GM19463 (cell line): ENCODE data around the gene PIM3.

Experiments used
- ATAC-seq: cut with Tn5 transposase; IDR thresholded peaks from one replicate; pipeline ENCODE4 v1.9.1; 2021; ENCODE audit warnings: mild to moderate bottlenecking, moderate library complexity; ENCODE audit not compliant: unreplicated experiment

The PIM3 gene

DNA sequence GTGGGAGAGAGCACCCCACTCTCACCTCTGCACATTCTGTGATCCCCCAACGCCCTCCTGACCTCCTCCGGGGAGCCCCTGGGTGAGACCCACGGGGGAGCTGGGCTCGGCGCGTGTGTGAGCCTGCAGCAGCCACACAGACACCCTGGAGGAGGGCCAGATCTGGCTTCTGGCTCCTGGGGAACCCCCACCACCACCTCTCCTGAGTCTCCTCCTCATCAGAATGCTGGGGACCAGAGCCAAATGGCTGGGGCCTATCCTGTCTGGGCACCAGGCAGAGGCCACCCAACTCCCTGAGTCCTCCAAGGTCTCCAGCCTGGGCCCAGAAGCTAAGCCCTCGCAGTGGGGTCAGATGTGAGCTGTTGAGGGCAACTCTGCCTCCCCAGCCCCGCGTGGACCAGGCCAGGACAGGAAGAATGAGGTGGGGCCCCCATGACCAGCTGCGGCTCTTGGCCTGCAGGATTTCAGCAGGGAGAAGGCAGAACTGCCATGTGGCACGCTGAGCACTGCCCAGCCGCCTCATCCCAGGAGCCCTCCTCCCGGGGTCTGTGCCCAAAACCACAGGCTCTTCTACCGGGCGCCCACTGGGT, 5.5 kb upstream of the PIM3 start:
- no peak for ATAC-seq

DNA sequence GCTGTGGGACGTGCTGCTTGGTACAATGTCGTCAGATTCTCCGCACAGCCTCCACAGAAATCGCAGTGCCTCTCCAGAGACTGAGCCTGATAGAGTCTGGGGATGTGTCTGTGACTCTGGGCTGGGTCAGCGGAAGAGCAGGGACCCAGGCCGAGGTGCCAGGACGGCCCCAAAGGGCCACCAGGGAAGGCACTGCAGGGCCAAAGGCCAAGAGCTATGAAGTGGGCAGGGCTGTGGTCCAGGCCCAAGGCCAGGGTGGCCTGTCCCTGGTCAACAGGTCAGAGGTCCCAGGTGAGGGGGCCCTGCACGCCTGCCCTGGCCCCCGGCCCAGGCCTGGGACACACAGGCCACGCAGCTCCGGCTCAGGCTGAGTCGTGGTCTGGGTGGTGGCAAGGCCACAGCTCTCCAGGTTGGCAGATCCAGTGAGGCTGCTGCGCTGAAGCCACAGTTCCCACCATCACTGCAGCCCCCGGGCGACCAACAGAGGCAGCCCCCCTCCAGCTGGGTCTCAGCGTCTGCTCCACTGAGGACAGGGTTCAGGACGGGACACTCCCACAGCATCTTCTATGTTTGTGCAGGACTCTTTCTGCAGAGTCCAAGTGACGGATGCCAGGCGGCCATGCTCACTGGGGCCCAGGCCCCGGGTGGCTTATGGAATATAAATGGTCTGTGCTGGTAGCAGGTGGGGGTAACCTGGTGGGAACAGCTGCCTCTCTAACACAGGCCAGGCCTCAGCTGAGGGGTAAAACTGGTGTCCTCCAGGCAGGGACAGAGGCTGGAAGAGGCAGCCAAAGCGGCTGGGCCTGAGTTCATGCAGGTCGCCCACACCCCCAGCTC, 4.8 kb upstream of the PIM3 start:
- ATAC-seq = no peak

- ATAC-seq = no peak
Measured at GRCh38 chr22:49956418-49956770, 4.2 kb upstream of the PIM3 start.

- ATAC-seq = no peak
Measured at GRCh38 chr22:49956914-49957825, 3.4 kb upstream of the PIM3 start.

- no peak for ATAC-seq
Measured at GRCh38 chr22:49957826-49958365, 2.7 kb upstream of the PIM3 start.

DNA sequence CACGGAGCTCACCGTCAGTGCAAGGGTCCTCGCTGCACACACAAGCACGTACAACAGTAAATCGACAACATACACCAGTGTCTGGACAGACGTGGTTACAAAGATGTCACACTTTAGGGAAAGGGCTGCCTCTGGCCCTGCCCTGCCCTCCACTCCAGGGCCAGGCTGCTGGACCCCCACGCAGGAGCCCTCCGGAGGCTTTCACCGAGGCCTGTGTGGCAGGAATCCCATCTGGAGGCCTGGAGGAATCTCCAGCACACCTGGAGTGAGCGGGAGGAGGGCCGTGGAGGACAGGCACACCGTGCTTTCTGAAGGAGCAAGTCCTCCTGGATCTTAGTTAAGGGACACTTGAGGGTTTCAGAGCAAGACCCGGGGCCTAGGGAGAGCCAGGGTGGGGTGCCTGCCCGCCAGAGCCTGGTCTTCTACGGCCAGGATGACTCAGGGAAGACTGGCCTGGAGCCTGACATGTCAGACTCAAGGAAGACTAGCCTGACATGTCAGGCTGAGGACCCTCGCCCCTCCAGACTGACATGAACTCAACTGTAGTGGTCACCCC, 2.1 kb upstream of the PIM3 start:
- ATAC-seq = no peak

DNA sequence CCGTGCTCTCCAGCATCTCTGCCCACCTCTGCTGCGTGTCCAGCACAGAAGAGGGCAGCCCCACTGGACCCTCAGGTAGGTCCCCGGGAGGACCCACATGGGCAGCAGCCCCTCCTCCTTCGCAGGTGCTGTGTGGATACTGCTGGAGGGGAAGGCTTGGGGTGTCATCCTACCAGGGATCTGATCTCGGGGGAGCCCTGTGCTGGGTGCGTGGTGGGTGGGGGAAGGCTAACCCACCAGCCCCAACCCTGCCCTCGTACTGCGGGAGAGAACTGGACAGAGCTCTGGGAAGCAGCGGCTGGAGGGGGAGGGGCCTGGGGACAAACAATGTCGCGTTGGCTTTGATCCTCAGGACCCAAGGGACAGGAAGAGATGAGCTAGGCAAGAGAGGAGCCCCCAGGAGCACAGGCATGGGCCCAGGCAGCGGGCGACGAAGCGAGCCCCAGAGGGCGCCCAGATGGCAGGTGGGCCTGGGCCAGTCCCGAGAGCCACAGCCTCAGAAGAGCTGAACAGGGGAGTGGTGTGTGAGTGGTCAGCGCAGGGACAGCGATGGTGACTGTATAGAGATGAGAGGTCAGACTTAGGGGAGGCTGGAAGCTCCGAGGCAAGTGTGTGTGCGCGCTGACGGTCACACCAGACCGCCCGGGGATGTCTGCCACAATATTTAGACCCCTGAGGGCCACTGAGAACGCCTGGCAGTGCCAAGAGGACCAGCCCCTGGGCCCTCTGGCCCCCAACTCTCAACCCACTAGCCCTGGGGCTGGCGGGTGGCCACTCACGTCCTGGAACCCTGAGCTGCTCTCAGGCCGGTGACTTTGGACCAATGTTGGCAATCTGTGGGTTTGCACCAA, 1.4 kb upstream of the PIM3 start:
- ATAC-seq = no peak

GRCh38 chr22:49959782-49960158, 802 bp upstream of the PIM3 start:
- ATAC-seq = no peak

DNA sequence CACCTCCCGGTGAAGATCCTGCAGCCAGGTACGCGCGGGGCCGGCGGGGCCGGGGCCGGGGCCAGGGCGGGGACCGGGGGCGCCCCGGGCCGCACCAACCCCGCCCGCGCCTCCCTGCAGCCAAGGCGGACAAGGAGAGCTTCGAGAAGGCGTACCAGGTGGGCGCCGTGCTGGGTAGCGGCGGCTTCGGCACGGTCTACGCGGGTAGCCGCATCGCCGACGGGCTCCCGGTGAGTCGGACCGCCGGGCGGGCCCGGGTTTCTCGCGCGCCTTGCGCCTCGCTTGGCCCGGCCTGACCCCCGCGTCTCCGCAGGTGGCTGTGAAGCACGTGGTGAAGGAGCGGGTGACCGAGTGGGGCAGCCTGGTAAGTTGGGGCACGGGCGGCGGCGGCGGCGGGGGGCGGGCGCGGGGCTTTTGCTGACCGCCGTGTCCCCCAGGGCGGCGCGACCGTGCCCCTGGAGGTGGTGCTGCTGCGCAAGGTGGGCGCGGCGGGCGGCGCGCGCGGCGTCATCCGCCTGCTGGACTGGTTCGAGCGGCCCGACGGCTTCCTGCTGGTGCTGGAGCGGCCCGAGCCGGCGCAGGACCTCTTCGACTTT, 531 bp downstream of the PIM3 start:
- ATAC-seq = peak; percentile 1

DNA sequence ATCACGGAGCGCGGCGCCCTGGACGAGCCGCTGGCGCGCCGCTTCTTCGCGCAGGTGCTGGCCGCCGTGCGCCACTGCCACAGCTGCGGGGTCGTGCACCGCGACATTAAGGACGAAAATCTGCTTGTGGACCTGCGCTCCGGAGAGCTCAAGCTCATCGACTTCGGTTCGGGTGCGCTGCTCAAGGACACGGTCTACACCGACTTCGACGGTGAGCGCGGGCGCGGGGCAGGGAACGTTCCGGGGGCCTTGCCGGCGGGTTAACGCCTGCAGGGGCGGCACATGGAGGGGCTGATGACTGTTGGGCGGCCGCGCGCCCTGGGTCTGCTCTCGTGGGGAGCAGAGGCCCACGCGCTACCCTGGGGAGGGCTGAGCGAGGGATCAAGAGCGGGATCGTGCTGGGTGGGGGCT, 1.0 kb downstream of the PIM3 start:
- no peak for ATAC-seq

GRCh38 chr22:49962012-49962750, 1.6 kb downstream of the PIM3 start:
- ATAC-seq = no peak

DNA sequence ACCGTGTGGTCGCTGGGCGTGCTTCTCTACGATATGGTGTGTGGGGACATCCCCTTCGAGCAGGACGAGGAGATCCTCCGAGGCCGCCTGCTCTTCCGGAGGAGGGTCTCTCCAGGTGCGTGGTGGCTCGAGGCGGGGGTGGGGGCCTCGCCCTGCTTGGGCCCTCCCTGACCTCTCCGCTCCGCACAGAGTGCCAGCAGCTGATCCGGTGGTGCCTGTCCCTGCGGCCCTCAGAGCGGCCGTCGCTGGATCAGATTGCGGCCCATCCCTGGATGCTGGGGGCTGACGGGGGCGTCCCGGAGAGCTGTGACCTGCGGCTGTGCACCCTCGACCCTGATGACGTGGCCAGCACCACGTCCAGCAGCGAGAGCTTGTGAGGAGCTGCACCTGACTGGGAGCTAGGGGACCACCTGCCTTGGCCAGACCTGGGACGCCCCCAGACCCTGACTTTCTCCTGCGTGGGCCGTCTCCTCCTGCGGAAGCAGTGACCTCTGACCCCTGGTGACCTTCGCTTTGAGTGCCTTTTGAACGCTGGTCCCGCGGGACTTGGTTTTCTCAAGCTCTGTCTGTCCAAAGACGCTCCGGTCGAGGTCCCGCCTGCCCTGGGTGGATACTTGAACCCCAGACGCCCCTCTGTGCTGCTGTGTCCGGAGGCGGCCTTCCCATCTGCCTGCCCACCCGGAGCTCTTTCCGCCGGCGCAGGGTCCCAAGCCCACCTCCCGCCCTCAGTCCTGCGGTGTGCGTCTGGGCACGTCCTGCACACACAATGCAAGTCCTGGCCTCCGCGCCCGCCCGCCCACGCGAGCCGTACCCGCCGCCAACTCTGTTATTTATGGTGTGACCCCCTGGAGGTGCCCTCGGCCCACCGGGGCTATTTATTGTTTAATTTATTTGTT, 2.4 kb downstream of the PIM3 start:
- ATAC-seq = no peak

DNA sequence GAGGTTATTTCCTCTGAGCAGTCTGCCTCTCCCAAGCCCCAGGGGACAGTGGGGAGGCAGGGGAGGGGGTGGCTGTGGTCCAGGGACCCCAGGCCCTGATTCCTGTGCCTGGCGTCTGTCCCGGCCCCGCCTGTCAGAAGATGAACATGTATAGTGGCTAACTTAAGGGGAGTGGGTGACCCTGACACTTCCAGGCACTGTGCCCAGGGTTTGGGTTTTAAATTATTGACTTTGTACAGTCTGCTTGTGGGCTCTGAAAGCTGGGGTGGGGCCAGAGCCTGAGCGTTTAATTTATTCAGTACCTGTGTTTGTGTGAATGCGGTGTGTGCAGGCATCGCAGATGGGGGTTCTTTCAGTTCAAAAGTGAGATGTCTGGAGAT, 3.1 kb downstream of the PIM3 start:
- no peak for ATAC-seq

DNA sequence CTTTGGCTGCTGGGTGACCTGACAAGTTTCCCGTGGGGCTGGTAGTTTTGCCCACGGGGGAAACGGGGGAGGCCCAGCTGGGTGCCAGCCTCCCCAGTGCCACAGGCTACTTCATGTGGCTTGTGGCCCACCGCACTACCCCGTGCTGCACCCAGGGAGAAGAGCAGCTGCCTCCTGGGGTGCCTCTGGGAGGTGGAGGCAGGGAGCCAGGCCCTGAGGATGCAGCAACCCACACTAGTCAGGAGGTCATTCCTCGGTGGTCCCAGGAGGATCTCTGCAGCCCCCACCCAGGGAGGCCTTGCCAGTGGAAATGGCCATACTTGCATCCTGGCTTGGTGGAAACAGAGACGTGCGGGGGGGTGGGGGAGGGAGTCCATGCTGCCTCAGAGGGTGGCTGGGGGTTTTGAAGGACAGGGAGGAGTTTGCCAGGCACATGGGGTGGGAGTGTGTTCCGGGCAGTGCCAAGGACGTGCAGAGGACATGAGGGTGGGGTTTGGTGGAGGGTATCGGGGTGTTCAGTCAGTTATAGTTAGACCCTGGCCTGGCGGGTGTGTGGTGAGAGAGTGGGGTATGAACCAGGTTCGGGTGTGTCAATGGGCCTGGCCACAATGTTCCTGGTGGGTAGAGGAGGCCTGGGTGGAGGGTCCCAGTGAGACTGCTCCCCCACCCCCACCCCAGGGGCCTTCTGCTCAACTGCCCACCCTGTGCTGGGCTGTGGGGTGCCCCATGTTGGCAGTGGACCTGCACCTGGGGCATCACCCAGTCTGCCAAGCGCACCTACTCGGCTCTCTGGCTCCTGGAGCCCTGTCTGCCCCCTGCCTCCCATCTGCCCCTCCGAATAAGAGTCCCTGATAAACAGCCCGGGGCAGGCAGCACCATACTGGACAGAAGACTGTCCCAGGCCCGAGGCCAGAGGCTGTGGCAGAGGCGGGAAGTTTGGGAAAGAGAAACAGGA, 3.8 kb downstream of the PIM3 start:
- no peak for ATAC-seq

- ATAC-seq = no peak
Measured at GRCh38 chr22:49965091-49966040, 4.8 kb downstream of the PIM3 start.
